ENCODE data around the gene AMMECR1.

- TF ChIP-seq, protein P1, sequence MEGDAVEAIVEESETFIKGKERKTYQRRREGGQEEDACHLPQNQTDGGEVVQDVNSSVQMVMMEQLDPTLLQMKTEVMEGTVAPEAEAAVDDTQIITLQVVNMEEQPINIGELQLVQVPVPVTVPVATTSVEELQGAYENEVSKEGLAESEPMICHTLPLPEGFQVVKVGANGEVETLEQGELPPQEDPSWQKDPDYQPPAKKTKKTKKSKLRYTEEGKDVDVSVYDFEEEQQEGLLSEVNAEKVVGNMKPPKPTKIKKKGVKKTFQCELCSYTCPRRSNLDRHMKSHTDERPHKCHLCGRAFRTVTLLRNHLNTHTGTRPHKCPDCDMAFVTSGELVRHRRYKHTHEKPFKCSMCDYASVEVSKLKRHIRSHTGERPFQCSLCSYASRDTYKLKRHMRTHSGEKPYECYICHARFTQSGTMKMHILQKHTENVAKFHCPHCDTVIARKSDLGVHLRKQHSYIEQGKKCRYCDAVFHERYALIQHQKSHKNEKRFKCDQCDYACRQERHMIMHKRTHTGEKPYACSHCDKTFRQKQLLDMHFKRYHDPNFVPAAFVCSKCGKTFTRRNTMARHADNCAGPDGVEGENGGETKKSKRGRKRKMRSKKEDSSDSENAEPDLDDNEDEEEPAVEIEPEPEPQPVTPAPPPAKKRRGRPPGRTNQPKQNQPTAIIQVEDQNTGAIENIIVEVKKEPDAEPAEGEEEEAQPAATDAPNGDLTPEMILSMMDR (IDR thresholded peaks at IDR 0.05), result no peak
- no peak for TF ChIP-seq POLR2A (IDR thresholded peaks at IDR 0.05)
Measured at GRCh38 chrX:110268886-110269285, 49.0 kb downstream of the AMMECR1 start.
